Measurements from ENCODE around the gene NT5E. TPM values are rescaled to one million over a fixed set of nuclear protein-coding genes. Genes with fewer than 3 reads are reported as not detected.
"Not testable (repeated sequence)": the region's sequence is repeated elsewhere in the genome, so short reads cannot be mapped to it uniquely, and the experiment has no call there.

NT5E gene
- polyA plus RNA-seq, 1 donor: 4.9 TPM

DNA sequence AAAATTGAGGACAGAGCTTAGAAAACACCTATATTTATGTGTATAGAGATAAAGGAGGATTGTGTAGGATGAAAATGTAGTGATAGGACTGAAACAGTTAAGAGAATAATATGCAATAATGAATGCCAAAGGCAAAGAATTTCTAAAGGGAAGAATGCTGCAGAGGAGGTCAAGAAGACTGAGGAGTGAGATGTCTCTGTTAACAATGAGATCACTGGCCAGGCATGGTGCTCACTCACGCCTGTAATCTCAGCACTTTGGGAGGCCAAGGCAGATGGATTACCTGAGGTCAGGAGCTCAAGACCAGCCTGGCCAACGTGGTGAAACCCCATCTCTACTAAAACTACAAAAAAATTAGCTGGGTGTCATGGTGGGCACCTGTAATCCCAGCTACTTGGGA is 74.4 kb downstream of the NT5E start:
- not testable (repeated sequence) for H3K9me3 ChIP-seq (ENCODE audit: control insufficient read depth, low read depth, low read length); H3K27me3 ChIP-seq (ENCODE audit: control insufficient read depth, insufficient read depth, low read length); H3K4me3 ChIP-seq (ENCODE audit: low read length); H3K4me1 ChIP-seq (ENCODE audit: control insufficient read depth, insufficient read depth, low read length); H3K27ac ChIP-seq (ENCODE audit: low read length); DNase-seq
- WGBS (ENCODE audit: insufficient coverage, low lambda C conversion rate): no CpG with 5 or more reads among the region's 2 CpGs
- peaks cover 35% of the 10 kb centered on the region for H3K36me3 ChIP-seq (ENCODE audit: control insufficient read depth, insufficient read depth, low read length)

DNA sequence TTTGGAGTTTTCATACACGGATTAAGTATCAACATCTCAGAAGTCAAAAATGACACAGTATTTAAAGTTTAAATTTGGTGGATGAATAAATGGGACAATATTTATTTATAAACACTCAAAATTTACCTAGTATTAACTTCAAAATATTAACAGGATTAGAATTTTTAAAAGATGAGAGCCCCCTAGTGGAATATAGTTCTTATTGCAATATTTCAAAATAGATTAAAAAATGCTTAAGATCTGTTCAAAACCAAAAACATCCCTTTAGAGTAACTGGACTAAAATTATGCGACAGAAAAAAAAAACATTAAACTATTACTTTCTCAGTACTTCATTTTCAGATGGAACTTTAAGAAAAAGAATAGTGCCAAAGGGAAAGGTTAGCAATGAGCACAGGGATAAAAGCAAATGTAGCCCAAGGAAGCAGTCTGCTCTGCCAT is 87.2 kb downstream of the NT5E start:
- DNase-seq: no peak
- H3K36me3 ChIP-seq (ENCODE audit: control insufficient read depth, insufficient read depth, low read length): peaks cover 29% of the 10 kb centered on the region
- 86% methylated on average over 1 of the region's 2 CpGs for WGBS (ENCODE audit: insufficient coverage, low lambda C conversion rate)

DNA sequence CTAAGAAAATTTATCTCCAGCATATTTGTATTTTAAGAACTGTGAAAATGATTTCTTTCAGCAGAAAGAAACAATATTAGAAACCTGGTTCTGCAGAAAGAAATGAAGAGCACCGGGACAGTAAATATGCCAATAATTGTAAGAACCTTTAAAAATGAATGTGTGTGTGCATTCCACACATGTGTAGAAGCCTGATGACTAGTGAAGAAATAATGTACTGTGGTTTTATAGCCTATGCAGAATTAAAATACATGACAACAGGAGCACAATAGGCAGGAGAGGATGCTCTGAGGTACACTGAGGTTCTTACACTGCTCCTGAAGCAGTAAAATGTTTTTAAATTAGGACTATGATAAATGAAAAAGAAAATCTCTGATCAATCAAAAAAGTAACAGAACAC is 94.9 kb downstream of the NT5E start:
- Histone ChIP-seq H3K27ac (ENCODE audit: low read length) (no peak overlapping the region), H3K9me3 (ENCODE audit: control insufficient read depth, low read depth, low read length) (no peaks in the 10 kb centered on the region), H3K27me3 (ENCODE audit: control insufficient read depth, insufficient read depth, low read length) (no peaks in the 10 kb centered on the region), H3K36me3 (ENCODE audit: control insufficient read depth, insufficient read depth, low read length) (peaks cover 40% of the 10 kb centered on the region), H3K4me1 (ENCODE audit: control insufficient read depth, insufficient read depth, low read length) (no peaks in the 10 kb centered on the region), H3K4me3 (ENCODE audit: low read length) (no peak overlapping the region)
- WGBS (ENCODE audit: insufficient coverage, low lambda C conversion rate): 100% methylated on average over 1 of the region's 1 CpG
- DNase-seq: no peak

More for the DNA sequence above, 87.2 kb downstream of the NT5E start:
- Histone ChIP-seq H3K27ac (ENCODE audit: low read length) (no peak overlapping the region), H3K4me1 (ENCODE audit: control insufficient read depth, insufficient read depth, low read length) (no peaks in the 10 kb centered on the region), H3K9me3 (ENCODE audit: control insufficient read depth, low read depth, low read length) (no peaks in the 10 kb centered on the region), H3K4me3 (ENCODE audit: low read length) (no peak overlapping the region), H3K27me3 (ENCODE audit: control insufficient read depth, insufficient read depth, low read length) (no peaks in the 10 kb centered on the region)

Other genes starting within 250 kb of the NT5E start
- 96.1 TPM for gene SNX14, start 143.8 kb downstream of the NT5E start, polyA plus RNA-seq
- gene SYNCRIP, start 192.8 kb downstream of the NT5E start, polyA plus RNA-seq: 97.0 TPM